ENCODE measurements around the gene FBXW12.
"Not testable (repeated sequence)": the region's sequence is repeated elsewhere in the genome, so short reads cannot be mapped to it uniquely, and the experiment has no call there.

The FBXW12 gene

GRCh38 chr3:48387634-48388033 lies 15.6 kb downstream of the FBXW12 start:
- no peak for DNase-seq

- no peak for DNase-seq
Observed at GRCh38 chr3:48388966-48389365, 16.9 kb downstream of the FBXW12 start.

- DNase-seq, result no peak
Observed at GRCh38 chr3:48394391-48394790, 22.4 kb downstream of the FBXW12 start.

GRCh38 chr3:48395714-48396113 lies 23.7 kb downstream of the FBXW12 start:
- no peak for DNase-seq

GRCh38 chr3:48397767-48398681 lies 26.0 kb downstream of the FBXW12 start:
- no peak for DNase-seq

- no peak for DNase-seq
Observed at GRCh38 chr3:48398701-48399386, 26.8 kb downstream of the FBXW12 start.

- DNase-seq, result no peak
Observed at GRCh38 chr3:48399387-48400172, 27.6 kb downstream of the FBXW12 start.

- DNase-seq, result peak in 4 of 5 experiments; percentile 40 to 71 (median 51)
Observed at GRCh38 chr3:48400824-48401433, 28.9 kb downstream of the FBXW12 start.

- not testable (repeated sequence) for DNase-seq
Observed at GRCh38 chr3:48401434-48401901, 29.4 kb downstream of the FBXW12 start.

- DNase-seq, result no peak
Observed at GRCh38 chr3:48402281-48402732, 30.3 kb downstream of the FBXW12 start.

GRCh38 chr3:48402907-48403306 lies 30.9 kb downstream of the FBXW12 start:
- no peak for DNase-seq

GRCh38 chr3:48403533-48404439 lies 31.8 kb downstream of the FBXW12 start:
- DNase-seq, result no peak

GRCh38 chr3:48404440-48405342 lies 32.7 kb downstream of the FBXW12 start:
- no peak for DNase-seq

GRCh38 chr3:48405343-48405881 lies 33.4 kb downstream of the FBXW12 start:
- DNase-seq, result no peak

GRCh38 chr3:48405971-48406370 lies 34.0 kb downstream of the FBXW12 start:
- DNase-seq, result no peak

- DNase-seq, result peak in 1 of 5 experiments; percentile 1
Observed at GRCh38 chr3:48406443-48407431, 34.7 kb downstream of the FBXW12 start.

GRCh38 chr3:48407542-48408099 lies 35.6 kb downstream of the FBXW12 start:
- DNase-seq, result no peak

GRCh38 chr3:48408823-48409281 lies 36.8 kb downstream of the FBXW12 start:
- DNase-seq, result peak in 1 of 5 experiments; percentile 1
